SK-N-SH (cell line): ENCODE data around the gene SCAPER. TPM values are rescaled to one million over a fixed set of nuclear protein-coding genes. Genes with fewer than 3 reads are reported as not detected.

Experiments used
- CTCF ChIA-PET: fragments of 300-600, 350-600 bp; formaldehyde crosslinking; extraction: SDS; loops from one replicate; lab custom pipeline; 2021; lab: Yijun Ruan, JAX
- POLR2A ChIA-PET: fragments of 350-600 bp; sonication (Branson Sonifier 250); formaldehyde crosslinking; extraction: SDS; loops from one replicate; lab custom pipeline; 2020; ENCODE audit warnings: antibody characterized with exemption, inconsistent platforms; lab: Yijun Ruan, JAX
- DNase-seq: peaks from one replicate; pipeline ENCODE4 v3.0.0; 2012
- H2AFZ ChIP-seq: fragments of 200-600 bp; sonication (generic); 2 replicates; pipeline ENCODE4 v1.8.1; 2016; ENCODE audit warnings: antibody characterized with exemption, mild to moderate bottlenecking, low read depth
- H3F3A ChIP-seq: fragments of 200-600 bp; sonication (generic); replicated peaks from 2 replicates; pipeline ENCODE3; 2016; ENCODE audit warnings: antibody characterized with exemption, mild to moderate bottlenecking; ENCODE audit not compliant: insufficient read depth
- H3K27ac ChIP-seq, 2 experiments: fragments of 200-500 bp in 1 of 2; fragments of 200-600 bp in 1 of 2; sonication (Bioruptor generic) in 1 of 2; sonication (generic), shearing (Covaris generic) in 1 of 2; 2 replicates each; pipeline versions ENCODE4 v1.5.1 to v1.6.1; 2014 to 2016; ENCODE audit warnings: low read depth in 2 of 2, inconsistent platforms in 1 of 2, low read length in 1 of 2, mild to moderate bottlenecking in 1 of 2, mixed read lengths in 1 of 2
- H3K27me3 ChIP-seq: fragments of 200-600 bp; sonication (generic), shearing (Covaris generic); 2 replicates; pipeline ENCODE4 v1.6.1; 2016; ENCODE audit warnings: mixed run types; ENCODE audit not compliant: insufficient read depth
- H3K36me3 ChIP-seq, 2 experiments: fragments of 200-500 bp in 1 of 2; fragments of 200-600 bp in 1 of 2; sonication (Bioruptor generic) in 1 of 2; sonication (generic) in 1 of 2; replicated peaks in 1 of 2; 2 replicates each; pipeline versions ENCODE3 to v1.5.1; 2014 to 2016; ENCODE audit warnings: low read length in 1 of 2, mild to moderate bottlenecking in 1 of 2; ENCODE audit not compliant: insufficient read depth in 2 of 2, control insufficient read depth in 1 of 2
- H3K4me1 ChIP-seq, 2 experiments: fragments of 200-500 bp in 1 of 2; fragments of 200-600 bp in 1 of 2; sonication (Bioruptor generic) in 1 of 2; sonication (generic), shearing (Covaris generic) in 1 of 2; 2 replicates each; pipeline versions ENCODE4 v1.5.1 to v1.6.1; 2014 to 2016; ENCODE audit warnings: low read depth in 1 of 2, low read length in 1 of 2, mixed run types in 1 of 2; ENCODE audit not compliant: insufficient read depth in 2 of 2, control insufficient read depth in 1 of 2
- H3K4me2 ChIP-seq: fragments of 200-600 bp; sonication (generic), shearing (Covaris generic); 2 replicates; pipeline ENCODE4 v1.6.1; 2017; ENCODE audit warnings: mixed run types
- H3K4me3 ChIP-seq, 2 experiments: fragments of 200-500 bp in 1 of 2; fragments of 200-600 bp in 1 of 2; sonication (Bioruptor generic) in 1 of 2; sonication (generic), shearing (Covaris generic) in 1 of 2; 2 replicates each; pipeline versions ENCODE4 v1.5.1 to v1.8.1; 2014 to 2016; ENCODE audit warnings: low read depth in 2 of 2, inconsistent platforms in 1 of 2, low read length in 1 of 2, mild to moderate bottlenecking in 1 of 2, mixed read lengths in 1 of 2, moderate library complexity in 1 of 2
- H3K79me2 ChIP-seq: fragments of 200-600 bp; sonication (generic); 2 replicates; pipeline ENCODE4 v1.8.1; 2017; ENCODE audit warnings: mild to moderate bottlenecking; ENCODE audit not compliant: insufficient read depth
- H3K9ac ChIP-seq: fragments of 200-600 bp; sonication (generic); 2 replicates; pipeline ENCODE4 v1.6.1; 2017; ENCODE audit warnings: mixed run types
- H3K9me2 ChIP-seq: fragments of 200-600 bp; sonication (generic); 2 replicates; pipeline ENCODE4 v1.6.1; 2017; ENCODE audit warnings: mixed run types
- H3K9me3 ChIP-seq: fragments of 200-600 bp; sonication (generic); 2 replicates; pipeline ENCODE4 v1.6.1; 2017; ENCODE audit warnings: mixed run types, mild to moderate bottlenecking, moderate library complexity
- H4K20me1 ChIP-seq: fragments of 200-600 bp; sonication (generic); 2 replicates; pipeline ENCODE4 v1.6.1; 2017; ENCODE audit warnings: mild to moderate bottlenecking, mixed run types; ENCODE audit not compliant: insufficient read depth
- EP300 ChIP-seq, 2 experiments: IDR thresholded peaks; 2 replicates each; pipeline versions ENCODE4 v1.4.0 to v1.6.1; 2012; ENCODE audit warnings: borderline replicate concordance in 1 of 2, low read depth in 1 of 2, low read length in 1 of 2
- EZH2phosphoT487 ChIP-seq: fragments of 200-600 bp; sonication (generic); IDR thresholded peaks from 2 replicates; pipeline ENCODE4 v1.6.1; 2017; ENCODE audit warnings: low read depth, mixed run types, mild to moderate bottlenecking, antibody characterized with exemption, moderate library complexity, borderline replicate concordance
- FOXJ3 ChIP-seq: sonication (generic); formaldehyde crosslinking; IDR thresholded peaks from 2 replicates; pipeline ENCODE4 v1.5.1; 2020; ENCODE audit warnings: mild to moderate bottlenecking, missing genetic modification reagents
- FOXM1 ChIP-seq: IDR thresholded peaks from 2 replicates; pipeline ENCODE4 v1.4.0; 2012; ENCODE audit warnings: low read depth, mild to moderate bottlenecking
- MAX ChIP-seq: IDR thresholded peaks from 2 replicates; pipeline ENCODE4 v1.4.0; 2012; ENCODE audit warnings: low read depth
- MEF2A ChIP-seq: IDR thresholded peaks from 2 replicates; pipeline ENCODE4 v1.4.0; 2012; ENCODE audit warnings: low read depth, borderline replicate concordance
- NFIC ChIP-seq: IDR thresholded peaks from 2 replicates; pipeline ENCODE4 v1.4.0; 2012; ENCODE audit warnings: borderline replicate concordance
- RCOR1 ChIP-seq: fragments of 150-350 bp; IDR thresholded peaks from 2 replicates; pipeline ENCODE4 v1.6.1; 2017; ENCODE audit warnings: antibody characterized with exemption, low read length
- RXRA ChIP-seq: IDR thresholded peaks from 2 replicates; pipeline ENCODE4 v1.4.0; 2012; ENCODE audit warnings: low read depth, mild to moderate bottlenecking, borderline replicate concordance
- SIN3A ChIP-seq: IDR thresholded peaks from 2 replicates; pipeline ENCODE4 v1.6.1; 2012; ENCODE audit warnings: low read depth, mild to moderate bottlenecking, low read length, moderate library complexity, borderline replicate concordance
- SMC3 ChIP-seq: IDR thresholded peaks from 2 replicates; pipeline ENCODE4 v1.6.1; 2012; ENCODE audit warnings: low read depth, low read length, improper control_type of control experiment
- TCF12 ChIP-seq: IDR thresholded peaks from 2 replicates; pipeline ENCODE4 v1.4.0; 2012
- YY1 ChIP-seq: IDR thresholded peaks from 2 replicates; pipeline ENCODE4 v1.4.0; 2012; ENCODE audit warnings: low read depth, mild to moderate bottlenecking
- WGBS: methylation state at CpG from one replicate; pipeline ENCODE4 v1.1.6; 2017; ENCODE audit warnings: low lambda C conversion rate; 5-methylcytosine and 5-hydroxymethylcytosine counted together
- polyA plus RNA-seq, 3 experiments: library from polyadenylated mRNA; depleted of rRNA; stranded (reverse); fragments of >200 nt; gene quantifications; 2 replicates each; pipeline ENCODE4 v1.2.3, GENCODE V29; 2012
- TF ChIP-seq, protein P1 (sequence below): fragments of 200-600 bp; sonication (generic); IDR thresholded peaks from 2 replicates; pipeline ENCODE4 v1.6.1; 2017; ENCODE audit warnings: antibody characterized with exemption, mild to moderate bottlenecking, moderate library complexity
- TF ChIP-seq, protein P2 (sequence below): IDR thresholded peaks from 2 replicates; pipeline ENCODE4 v1.4.0; 2012; ENCODE audit warnings: low read depth, borderline replicate concordance

The SCAPER gene
- polyA plus RNA-seq, 1 of the 3 experiments (the other 2 are of a cell fraction) = 1.8 TPM

DNA sequence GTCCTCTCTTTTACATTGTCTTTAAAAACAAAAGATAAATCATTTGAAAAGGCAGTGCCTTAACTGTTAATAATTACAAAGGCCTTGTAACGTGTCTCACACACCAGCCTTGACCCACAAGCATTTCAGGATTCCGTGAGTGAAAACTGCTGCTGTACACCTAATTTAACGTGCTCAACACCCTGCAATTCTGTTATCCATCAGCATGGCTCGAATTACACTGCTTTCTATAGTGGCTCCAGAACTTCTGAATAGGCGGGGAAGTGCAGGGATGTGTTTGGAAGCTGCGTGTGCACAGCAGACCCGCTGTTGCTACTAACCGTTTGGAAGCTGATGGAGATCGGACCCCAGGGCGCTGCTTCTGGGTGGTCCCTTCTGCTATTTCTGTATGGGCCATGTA lies 584.0 kb downstream of the SCAPER start:
- Histone ChIP-seq H3K4me3 (no peak overlapping the region), H2AFZ (no peak overlapping the region), H3K27ac (no peak overlapping the region), H3K9me3 (no peaks in the 10 kb centered on the region), H3K27me3 (no peaks in the 10 kb centered on the region), H3F3A (peaks cover 5% of the 10 kb centered on the region), H3K4me2 (no peak overlapping the region), H3K4me1 (no peaks in the 10 kb centered on the region; a peak in 1 of 4 replicates), H3K9ac (no peak overlapping the region), H3K36me3 (no peaks in the 10 kb centered on the region), H3K9me2 (no peaks in the 10 kb centered on the region), H3K79me2 (no peaks in the 10 kb centered on the region), H4K20me1 (no peaks in the 10 kb centered on the region)
- ChIA-PET POLR2A (no interaction called here), CTCF (interaction anchor here (1.3 kb wide), 1 partner anchor 12 kb away, joined by 3 read pairs; no protein-coding TSS in a partner anchor)
- 84% methylated on average over 10 of the region's 10 CpGs for WGBS
- no peak for DNase-seq
- TF ChIP-seq EP300 (IDR thresholded peaks at IDR 0.05; ENCODE audit: borderline replicate concordance in 1 of 2, low read depth in 1 of 2, low read length in 1 of 2) (no peak), MEF2A (no peak), RCOR1 (no peak), FOXM1 (no peak), FOXJ3 (CRISPR knock-in tag) (no peak), YY1 (no peak), SIN3A (no peak), EZH2phosphoT487 (no peak), TCF12 (no peak), NFIC (no peak)
- TF ChIP-seq, protein P1, sequence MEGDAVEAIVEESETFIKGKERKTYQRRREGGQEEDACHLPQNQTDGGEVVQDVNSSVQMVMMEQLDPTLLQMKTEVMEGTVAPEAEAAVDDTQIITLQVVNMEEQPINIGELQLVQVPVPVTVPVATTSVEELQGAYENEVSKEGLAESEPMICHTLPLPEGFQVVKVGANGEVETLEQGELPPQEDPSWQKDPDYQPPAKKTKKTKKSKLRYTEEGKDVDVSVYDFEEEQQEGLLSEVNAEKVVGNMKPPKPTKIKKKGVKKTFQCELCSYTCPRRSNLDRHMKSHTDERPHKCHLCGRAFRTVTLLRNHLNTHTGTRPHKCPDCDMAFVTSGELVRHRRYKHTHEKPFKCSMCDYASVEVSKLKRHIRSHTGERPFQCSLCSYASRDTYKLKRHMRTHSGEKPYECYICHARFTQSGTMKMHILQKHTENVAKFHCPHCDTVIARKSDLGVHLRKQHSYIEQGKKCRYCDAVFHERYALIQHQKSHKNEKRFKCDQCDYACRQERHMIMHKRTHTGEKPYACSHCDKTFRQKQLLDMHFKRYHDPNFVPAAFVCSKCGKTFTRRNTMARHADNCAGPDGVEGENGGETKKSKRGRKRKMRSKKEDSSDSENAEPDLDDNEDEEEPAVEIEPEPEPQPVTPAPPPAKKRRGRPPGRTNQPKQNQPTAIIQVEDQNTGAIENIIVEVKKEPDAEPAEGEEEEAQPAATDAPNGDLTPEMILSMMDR = no peak
- TF ChIP-seq, protein P2, sequence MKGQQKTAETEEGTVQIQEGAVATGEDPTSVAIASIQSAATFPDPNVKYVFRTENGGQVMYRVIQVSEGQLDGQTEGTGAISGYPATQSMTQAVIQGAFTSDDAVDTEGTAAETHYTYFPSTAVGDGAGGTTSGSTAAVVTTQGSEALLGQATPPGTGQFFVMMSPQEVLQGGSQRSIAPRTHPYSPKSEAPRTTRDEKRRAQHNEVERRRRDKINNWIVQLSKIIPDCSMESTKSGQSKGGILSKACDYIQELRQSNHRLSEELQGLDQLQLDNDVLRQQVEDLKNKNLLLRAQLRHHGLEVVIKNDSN = no peak

GRCh38 chr15:76320012-76320411 lies 585.1 kb downstream of the SCAPER start:
- Histone ChIP-seq H3K4me3 (no peak overlapping the region), H2AFZ (no peak overlapping the region), H3K4me2 (no peak overlapping the region), H4K20me1 (no peaks in the 10 kb centered on the region), H3F3A (peaks cover 5% of the 10 kb centered on the region), H3K9me2 (no peaks in the 10 kb centered on the region), H3K79me2 (no peaks in the 10 kb centered on the region), H3K36me3 (no peaks in the 10 kb centered on the region), H3K9ac (no peak overlapping the region), H3K27me3 (no peaks in the 10 kb centered on the region), H3K4me1 (no peaks in the 10 kb centered on the region; a peak in 1 of 4 replicates), H3K27ac (no peak overlapping the region), H3K9me3 (no peaks in the 10 kb centered on the region)
- WGBS = 86% methylated on average over 6 of the region's 6 CpGs
- CTCF ChIA-PET = interaction anchor here (0.9 kb wide), 1 partner anchor 10 kb away, joined by 3 read pairs; no protein-coding TSS in a partner anchor
- no peak for DNase-seq
- TF ChIP-seq SMC3 = no peak
- TF ChIP-seq MAX = no peak
- TF ChIP-seq RXRA = no peak
- no peak for TF ChIP-seq FOXJ3 (CRISPR knock-in tag)
- TF ChIP-seq, protein P2 = no peak
- TF ChIP-seq, protein P1 = no peak
- POLR2A ChIA-PET = no interaction called here
